ENCODE results near the gene TP73.

Gene TP73

DNA sequence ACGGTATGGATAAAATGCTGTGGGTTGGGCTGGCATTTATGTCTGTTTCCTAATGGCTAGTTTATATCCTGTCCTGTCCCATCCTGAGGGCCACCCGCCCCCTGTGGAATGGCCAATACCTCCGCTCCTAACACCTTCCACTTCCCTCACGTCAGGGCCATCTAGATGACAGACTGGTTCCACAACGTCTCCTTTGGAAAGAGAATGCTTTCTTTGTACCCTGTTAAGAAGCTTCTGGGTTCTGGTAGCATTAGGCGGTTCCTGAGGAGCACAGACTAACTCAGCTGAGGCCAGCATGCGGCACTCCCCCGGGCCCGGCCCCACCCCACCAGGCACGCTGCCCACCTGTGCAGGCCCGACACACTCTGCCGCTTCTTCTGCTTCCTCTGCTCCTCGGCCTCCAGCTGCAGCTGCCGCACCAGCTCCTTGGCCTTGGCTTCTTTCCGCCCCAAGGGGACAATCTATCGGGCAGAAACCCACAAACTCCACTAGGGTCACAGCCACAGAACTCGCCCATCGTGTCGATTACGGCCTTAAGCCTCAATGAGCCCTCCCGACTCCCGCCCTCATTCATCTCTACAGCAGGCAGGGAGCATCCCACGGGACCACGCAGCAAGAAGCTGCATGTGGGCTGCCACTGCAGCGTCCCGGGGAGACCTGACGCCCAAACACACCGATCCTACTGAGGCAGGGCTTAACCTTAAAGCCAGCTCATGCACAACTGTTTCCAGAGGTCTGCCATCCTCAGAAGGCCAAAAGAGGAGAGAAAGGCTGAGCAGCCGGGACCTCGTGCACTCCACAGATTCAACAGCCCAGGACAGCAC, 131.5 kb downstream of the TP73 start:
- DNase-seq (ENCODE audit: low read depth): no peak

DNA sequence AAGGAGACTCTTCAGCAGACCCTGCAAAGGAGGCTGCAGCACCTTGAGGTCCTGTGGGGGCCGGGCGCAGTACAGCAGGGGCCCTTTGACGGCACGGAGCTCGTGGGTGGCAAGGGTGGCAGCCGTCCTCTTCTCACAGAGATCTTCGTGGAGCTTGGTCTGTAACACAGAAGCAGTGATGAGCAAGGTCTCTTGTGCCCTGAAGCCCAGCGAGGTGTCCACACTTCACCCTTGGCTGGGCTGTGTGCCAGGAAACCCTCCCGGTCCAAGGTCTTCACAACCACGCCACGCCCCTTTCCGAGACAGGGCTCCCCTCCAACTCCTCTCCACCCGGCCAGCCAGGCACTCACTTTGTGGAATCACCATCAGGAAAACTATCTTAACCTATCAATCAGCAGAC, 132.7 kb downstream of the TP73 start:
- no peak for DNase-seq (ENCODE audit: low read depth)

DNA sequence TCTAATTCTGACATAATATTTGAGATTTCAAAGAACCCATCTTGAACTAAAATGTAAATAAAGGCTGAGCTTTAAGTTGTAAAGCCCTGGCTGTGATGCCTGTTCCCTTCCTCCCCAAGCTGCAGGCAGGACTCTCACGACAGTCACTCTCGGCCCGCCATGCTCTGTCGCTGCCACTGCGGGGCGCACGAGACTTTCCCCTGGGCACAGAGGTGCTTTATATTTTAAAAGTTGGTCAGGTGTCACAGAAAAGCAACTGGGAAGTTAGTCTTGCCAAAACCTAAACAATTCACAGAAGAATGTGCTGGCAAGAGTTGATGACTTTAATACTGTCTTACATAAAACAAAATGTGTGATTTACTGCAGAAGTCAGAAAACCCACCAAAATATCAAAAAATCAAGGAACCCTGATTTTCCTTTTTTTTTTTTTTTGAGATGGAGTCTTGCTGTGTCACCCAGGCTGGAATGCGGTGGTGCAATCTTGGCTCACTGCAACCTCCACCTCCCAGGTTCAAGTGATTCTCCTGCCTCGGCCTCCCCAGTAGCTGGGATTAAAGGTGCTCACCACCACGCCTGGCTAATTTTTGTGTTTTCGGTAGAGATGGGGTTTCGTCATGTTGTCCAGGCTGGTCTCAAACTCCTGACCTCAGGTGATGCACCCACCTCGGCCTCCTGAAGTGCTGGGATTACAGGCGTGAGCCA, 133.3 kb downstream of the TP73 start:
- no peak for DNase-seq (ENCODE audit: low read depth)
